ENCODE measurements around the gene PRKG1.

GRCh38 chr10:52030051-52030790, 955.9 kb downstream of the PRKG1 start:
- TF ChIP-seq POLR2A (IDR thresholded peaks at IDR 0.05; ENCODE audit: low read depth, low read length) (no peak), POLR2AphosphoS5 (IDR thresholded peaks at IDR 0.05; ENCODE audit: low read depth, low read length) (no peak), PAX5 (IDR thresholded peaks at IDR 0.05; ENCODE audit: insufficient read depth, low read length, severe bottlenecking) (no peak)

All from GM12891 (cell line).